GM12864 (cell line): ENCODE results near the gene BMI1.

Experiments used
- DNase-seq: peaks from one replicate; pipeline ENCODE4 v3.0.0-alpha.2; 2011; ENCODE audit warnings: low read depth
- H3K4me3 ChIP-seq: 2 replicates; pipeline ENCODE4 v1.5.1; 2011; ENCODE audit warnings: mild to moderate bottlenecking, low read depth, low read length, control low read depth
- CTCF ChIP-seq: IDR thresholded peaks from 2 replicates; pipeline ENCODE4 v1.5.1; 2011; ENCODE audit warnings: low read depth, mild to moderate bottlenecking, moderate library complexity, low read length, control low read depth, inconsistent platforms; ENCODE audit errors: missing control alignments

Gene BMI1

GRCh38 chr10:22344249-22344648, 23.4 kb downstream of the BMI1 start:
- no peak overlapping the region for H3K4me3 ChIP-seq
- DNase-seq: no peak
- no peak for TF ChIP-seq CTCF

GRCh38 chr10:22344781-22345300, 23.9 kb downstream of the BMI1 start:
- DNase-seq: no peak
- TF ChIP-seq CTCF: no peak
- H3K4me3 ChIP-seq: no peak overlapping the region

GRCh38 chr10:22345301-22346095, 24.6 kb downstream of the BMI1 start, which contains the start of gene SPAG6:
SPAG6 (plus strand) TSS chr10:22345496; CDS start chr10:22345612, 116 bp downstream.
- no peak within 1 kb of the TSS for H3K4me3 ChIP-seq
- DNase-seq: no peak
- TF ChIP-seq CTCF: no peak

GRCh38 chr10:22346096-22346661, 25.3 kb downstream of the BMI1 start:
- no peak for TF ChIP-seq CTCF
- DNase-seq: no peak
- H3K4me3 ChIP-seq: no peak overlapping the region

GRCh38 chr10:22349755-22350154, 28.9 kb downstream of the BMI1 start:
- no peak for DNase-seq
- no peak for TF ChIP-seq CTCF
- no peak overlapping the region for H3K4me3 ChIP-seq

- no peak overlapping the region for H3K4me3 ChIP-seq
- DNase-seq: no peak
- no peak for TF ChIP-seq CTCF
Measured at GRCh38 chr10:22351131-22351703, 30.3 kb downstream of the BMI1 start.
